Smooth muscle cell (in vitro differentiated cells): ENCODE measurements around the gene DYNC1I1. TPM values are rescaled to one million over a fixed set of nuclear protein-coding genes. Genes with fewer than 3 reads are reported as not detected.
A peak's percentile ranks its signal among the peaks of the same experiment; 100 is the strongest.

ENCODE experiments used
- DNase-seq: peaks from one replicate; lab custom pipeline; 2025; ENCODE audit not compliant: unreplicated experiment; lab: John Stamatoyannopoulos, UW
- H2AFZ ChIP-seq: fragments of 200-600 bp; sonication (generic); 2 replicates; pipeline ENCODE4 v1.6.0; 2016; ENCODE audit warnings: antibody characterized with exemption, low read depth, mild to moderate bottlenecking
- H3F3A ChIP-seq: fragments of 200-600 bp; sonication (generic); 2 replicates; pipeline ENCODE4 v1.6.0; 2017; ENCODE audit warnings: antibody characterized with exemption, low read depth
- H3K27ac ChIP-seq: fragments of 200-600 bp; sonication (generic); 2 replicates; pipeline ENCODE4 v1.5.1; 2016; ENCODE audit warnings: low read depth, mild to moderate bottlenecking
- H3K27me3 ChIP-seq: fragments of 200-600 bp; sonication (generic); 2 replicates; pipeline ENCODE4 v1.6.1; 2016; ENCODE audit warnings: low read depth, mild to moderate bottlenecking
- H3K36me3 ChIP-seq: fragments of 200-600 bp; sonication (generic); 2 replicates; pipeline ENCODE4 v1.5.1; 2016; ENCODE audit warnings: low read depth
- H3K4me1 ChIP-seq: fragments of 200-600 bp; sonication (generic); 2 replicates; pipeline ENCODE4 v1.5.1; 2016; ENCODE audit warnings: low read depth
- H3K4me2 ChIP-seq: fragments of 200-600 bp; sonication (generic); 2 replicates; pipeline ENCODE4 v1.6.0; 2016; ENCODE audit warnings: mild to moderate bottlenecking
- H3K4me3 ChIP-seq: fragments of 200-600 bp; sonication (generic); 2 replicates; pipeline ENCODE4 v1.5.1; 2016; ENCODE audit warnings: mild to moderate bottlenecking
- H3K79me2 ChIP-seq: fragments of 200-600 bp; sonication (generic); 2 replicates; pipeline ENCODE4 v1.6.0; 2016; ENCODE audit warnings: low read depth, mild to moderate bottlenecking
- H3K9ac ChIP-seq: fragments of 200-600 bp; sonication (generic); 2 replicates; pipeline ENCODE4 v1.6.0; 2016; ENCODE audit warnings: low read depth
- H3K9me3 ChIP-seq: fragments of 200-600 bp; sonication (generic); replicated peaks from 2 replicates; pipeline ENCODE4 v1.5.1; 2016; ENCODE audit warnings: low read depth
- H4K20me1 ChIP-seq: fragments of 200-600 bp; sonication (generic); 2 replicates; pipeline ENCODE4 v1.6.0; 2016; ENCODE audit warnings: low read depth
- WGBS: methylation state at CpG from one replicate; pipeline ENCODE4 v1.1.7; 2016; ENCODE audit warnings: low lambda C conversion rate; 5-methylcytosine and 5-hydroxymethylcytosine counted together
- polyA plus RNA-seq: library from polyadenylated mRNA; unstranded; fragments of >200 nt; fragmentation: Nextera tagmentation; extraction: Ambion mirVana; gene quantifications from 2 replicates; pipeline ENCODE4 v1.2.1, GENCODE V29; 2016
- total RNA-seq: library from RNA; depleted of rRNA; stranded (reverse); fragments of >200 nt; gene quantifications from 2 replicates; pipeline ENCODE4 v1.2.3, GENCODE V29; 2014
- TF ChIP-seq, protein P1 (sequence below): fragments of 200-600 bp; sonication (generic); IDR thresholded peaks from 2 replicates; pipeline ENCODE4 v1.5.1; 2017; ENCODE audit warnings: borderline replicate concordance, mild to moderate bottlenecking, antibody characterized with exemption; ENCODE audit not compliant: insufficient read depth, poor library complexity, severe bottlenecking

Gene DYNC1I1
- total and polyA plus RNA-seq, 2 experiments from 2014 or later: 1.1 to 2.4 TPM

GRCh38 chr7:96114190-96114589 lies 341.8 kb downstream of the DYNC1I1 start:
- Histone ChIP-seq H3K36me3 (no peaks in the 10 kb centered on the region), H3K4me3 (no peak overlapping the region), H3K4me2 (no peak overlapping the region), H3K27me3 (no peaks in the 10 kb centered on the region), H3K9ac (no peak overlapping the region), H3K79me2 (no peaks in the 10 kb centered on the region), H2AFZ (no peak overlapping the region), H4K20me1 (no peaks in the 10 kb centered on the region), H3K27ac (no peak overlapping the region), H3K4me1 (peaks cover 10% of the 10 kb centered on the region), H3F3A (no peaks in the 10 kb centered on the region), H3K9me3 (no peaks in the 10 kb centered on the region)
- TF ChIP-seq, protein P1, sequence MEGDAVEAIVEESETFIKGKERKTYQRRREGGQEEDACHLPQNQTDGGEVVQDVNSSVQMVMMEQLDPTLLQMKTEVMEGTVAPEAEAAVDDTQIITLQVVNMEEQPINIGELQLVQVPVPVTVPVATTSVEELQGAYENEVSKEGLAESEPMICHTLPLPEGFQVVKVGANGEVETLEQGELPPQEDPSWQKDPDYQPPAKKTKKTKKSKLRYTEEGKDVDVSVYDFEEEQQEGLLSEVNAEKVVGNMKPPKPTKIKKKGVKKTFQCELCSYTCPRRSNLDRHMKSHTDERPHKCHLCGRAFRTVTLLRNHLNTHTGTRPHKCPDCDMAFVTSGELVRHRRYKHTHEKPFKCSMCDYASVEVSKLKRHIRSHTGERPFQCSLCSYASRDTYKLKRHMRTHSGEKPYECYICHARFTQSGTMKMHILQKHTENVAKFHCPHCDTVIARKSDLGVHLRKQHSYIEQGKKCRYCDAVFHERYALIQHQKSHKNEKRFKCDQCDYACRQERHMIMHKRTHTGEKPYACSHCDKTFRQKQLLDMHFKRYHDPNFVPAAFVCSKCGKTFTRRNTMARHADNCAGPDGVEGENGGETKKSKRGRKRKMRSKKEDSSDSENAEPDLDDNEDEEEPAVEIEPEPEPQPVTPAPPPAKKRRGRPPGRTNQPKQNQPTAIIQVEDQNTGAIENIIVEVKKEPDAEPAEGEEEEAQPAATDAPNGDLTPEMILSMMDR: no peak
- DNase-seq: no peak
- 95% methylated on average over 7 of the region's 7 CpGs for WGBS

GRCh38 chr7:96116173-96116572 lies 343.8 kb downstream of the DYNC1I1 start:
- WGBS: 71% methylated on average over 7 of the region's 7 CpGs
- Histone ChIP-seq H2AFZ (no peak overlapping the region), H3K9ac (no peak overlapping the region), H3K36me3 (peaks cover 3% of the 10 kb centered on the region), H3K4me1 (peaks cover 12% of the 10 kb centered on the region), H4K20me1 (no peaks in the 10 kb centered on the region), H3K27me3 (no peaks in the 10 kb centered on the region), H3K4me2 (no peak overlapping the region), H3K79me2 (no peaks in the 10 kb centered on the region), H3F3A (no peaks in the 10 kb centered on the region), H3K27ac (no peak overlapping the region), H3K4me3 (no peak overlapping the region), H3K9me3 (no peaks in the 10 kb centered on the region)
- TF ChIP-seq, protein P1: no peak
- no peak for DNase-seq

DNA sequence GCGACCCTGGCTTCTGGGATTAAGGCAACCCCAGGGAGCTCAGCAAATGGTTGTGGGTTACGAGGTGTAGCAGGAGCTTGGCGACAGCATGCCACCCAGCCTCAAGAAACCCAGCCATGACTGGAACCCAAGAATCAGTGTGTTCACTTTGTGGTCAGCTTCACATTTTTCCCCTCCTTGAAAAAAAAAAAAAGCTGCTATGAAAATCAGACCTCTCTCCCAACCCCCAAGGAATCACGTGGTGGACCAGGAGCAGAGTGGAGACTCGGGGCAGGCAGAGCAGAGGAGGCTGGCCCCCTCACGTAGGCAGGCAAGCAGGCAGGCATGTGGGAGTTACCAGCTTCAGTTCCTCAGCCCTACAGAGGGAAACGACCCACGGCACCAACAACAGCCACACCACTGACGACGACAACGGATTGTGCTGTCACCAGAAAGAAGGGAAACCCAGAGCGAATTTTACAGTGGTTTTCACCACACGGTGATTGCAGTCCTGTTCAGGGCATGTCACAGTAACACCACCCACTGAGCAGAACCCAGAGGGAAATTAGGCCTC lies 346.2 kb downstream of the DYNC1I1 start:
- Histone ChIP-seq H3K9ac (no peak overlapping the region), H3F3A (no peaks in the 10 kb centered on the region), H4K20me1 (no peaks in the 10 kb centered on the region), H2AFZ (no peak overlapping the region), H3K36me3 (peaks cover 8% of the 10 kb centered on the region), H3K4me1 (peaks cover 12% of the 10 kb centered on the region), H3K79me2 (no peaks in the 10 kb centered on the region), H3K4me2 (peak overlapping the region; percentile 49), H3K27me3 (no peaks in the 10 kb centered on the region), H3K27ac (peak overlapping the region; percentile 36), H3K9me3 (no peaks in the 10 kb centered on the region), H3K4me3 (no peak overlapping the region)
- TF ChIP-seq, protein P1: no peak
- 18% methylated on average over 13 of the region's 13 CpGs for WGBS
- DNase-seq: no peak
